HG02852 (cell line): ENCODE data around the gene MAP7D2.
A peak's percentile ranks its signal among the peaks of the same experiment; 100 is the strongest.

Experiments used
- ATAC-seq: cut with Tn5 transposase; IDR thresholded peaks from one replicate; pipeline ENCODE4 v1.9.1; 2021; ENCODE audit warnings: mild to moderate bottlenecking, moderate library complexity; ENCODE audit not compliant: unreplicated experiment

Gene MAP7D2

DNA sequence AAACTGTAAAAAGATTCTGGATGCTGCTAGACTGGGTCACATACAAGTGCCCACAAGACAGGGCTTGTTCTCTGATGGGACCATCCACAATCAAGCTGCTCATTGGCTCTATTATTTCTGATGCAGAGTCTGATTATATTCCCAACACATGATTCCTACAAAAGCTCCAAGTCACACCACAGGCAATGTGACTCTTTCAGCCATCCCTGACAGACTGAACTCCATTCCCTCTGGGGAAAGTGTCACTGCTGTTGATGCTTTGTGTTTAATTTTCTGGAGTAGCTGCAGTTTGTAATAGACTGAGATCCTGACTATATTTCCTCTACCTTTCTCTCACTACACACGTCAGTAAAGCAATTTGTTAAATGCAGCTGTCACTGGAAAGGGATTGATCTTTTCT lies 70.5 kb downstream of the MAP7D2 start:
- no peak for ATAC-seq

DNA sequence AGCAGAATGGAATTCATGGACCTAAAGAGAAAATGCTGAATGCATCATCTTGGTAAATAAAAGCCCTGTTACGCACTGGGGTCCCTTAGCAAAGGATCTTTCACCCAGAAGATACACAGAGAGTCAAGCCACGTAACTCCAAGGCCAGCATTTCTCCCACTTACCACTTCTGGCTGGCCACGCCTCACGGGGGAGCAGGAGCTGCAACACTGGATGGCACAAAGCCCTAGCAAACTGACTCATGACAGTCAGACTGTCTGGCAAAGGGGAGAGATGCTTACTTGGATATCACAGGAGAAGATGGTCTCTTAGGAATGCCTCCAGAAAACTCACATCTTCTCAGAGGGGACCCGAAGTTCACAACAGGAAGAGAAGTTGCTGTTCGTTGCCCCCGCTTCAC lies 74.5 kb downstream of the MAP7D2 start:
- ATAC-seq, result no peak

DNA sequence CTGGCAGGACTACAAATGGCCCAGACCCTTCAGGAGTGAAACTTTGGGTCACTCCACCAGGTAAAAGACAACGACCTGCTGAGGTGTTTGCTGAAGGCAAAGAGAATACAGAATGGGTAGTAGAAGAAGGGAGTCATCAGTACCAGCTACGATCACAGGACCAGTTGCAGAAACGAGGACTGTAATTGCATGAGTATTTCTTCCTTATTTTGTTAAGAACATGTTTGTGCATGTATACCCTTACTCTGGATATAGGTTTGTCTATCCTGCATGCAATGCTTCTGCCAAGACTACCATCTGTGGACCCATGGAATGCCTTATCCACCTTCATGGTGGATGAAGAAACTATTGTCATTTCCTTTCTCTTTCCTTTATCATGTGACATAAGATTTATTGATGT lies 77.7 kb downstream of the MAP7D2 start:
- no peak for ATAC-seq

DNA sequence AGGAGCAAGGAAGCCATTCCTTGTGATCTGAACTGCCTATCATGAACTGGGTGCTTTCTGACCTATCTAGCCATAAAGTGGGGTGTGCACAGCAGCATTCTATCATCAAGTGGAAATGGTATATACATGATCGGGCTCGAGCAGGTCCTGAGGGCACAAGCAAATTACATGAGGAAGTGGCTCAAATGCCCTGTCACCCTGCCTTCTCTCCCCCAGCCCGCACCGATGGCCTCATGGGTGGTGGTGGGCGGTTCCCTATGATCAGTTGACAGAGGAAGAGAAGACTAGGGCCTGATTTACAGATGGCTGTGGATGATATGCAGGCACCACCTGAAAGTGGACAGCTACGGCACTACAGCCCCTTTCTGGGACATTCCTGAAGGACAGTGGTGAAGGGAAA lies 79.5 kb downstream of the MAP7D2 start:
- ATAC-seq, result no peak

DNA sequence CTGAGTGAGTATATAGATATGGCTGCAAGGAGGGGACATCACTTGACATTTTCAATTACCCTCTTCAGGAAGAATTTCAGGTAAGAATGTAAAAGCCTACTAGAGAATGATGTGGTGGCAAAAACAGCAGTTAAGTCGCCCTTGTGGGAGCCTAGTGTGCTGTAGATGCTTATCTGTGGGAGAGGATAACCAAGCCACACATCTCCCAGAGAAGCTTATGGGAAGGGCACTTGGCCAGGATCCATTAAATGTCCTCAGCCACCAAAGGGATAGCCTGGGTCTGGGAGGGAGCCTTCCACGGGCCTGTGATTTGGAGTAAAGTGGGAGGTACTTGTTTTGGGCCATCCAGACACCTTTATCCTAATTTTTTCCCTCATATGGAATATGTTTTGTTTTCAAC lies 84.5 kb downstream of the MAP7D2 start:
- ATAC-seq, result no peak

DNA sequence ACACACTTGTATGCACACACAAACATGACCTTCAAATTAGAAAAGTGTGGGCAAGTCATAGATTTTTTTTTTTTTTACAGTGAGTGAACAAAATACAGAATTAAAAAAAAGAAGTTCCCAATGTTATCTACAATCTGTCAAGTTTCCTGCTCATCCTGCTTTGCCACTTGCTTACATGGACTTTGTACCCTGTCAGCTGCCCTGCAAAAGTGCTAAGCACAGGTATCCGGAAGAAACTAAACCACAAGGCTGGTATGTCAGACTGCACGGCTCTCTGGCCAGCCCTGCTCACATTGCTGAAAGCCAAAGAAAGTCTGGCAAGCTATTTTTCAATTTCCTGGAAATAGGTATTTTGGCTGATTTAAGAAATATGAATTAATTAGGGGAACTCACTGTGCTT lies 87.0 kb downstream of the MAP7D2 start:
- no peak for ATAC-seq

DNA sequence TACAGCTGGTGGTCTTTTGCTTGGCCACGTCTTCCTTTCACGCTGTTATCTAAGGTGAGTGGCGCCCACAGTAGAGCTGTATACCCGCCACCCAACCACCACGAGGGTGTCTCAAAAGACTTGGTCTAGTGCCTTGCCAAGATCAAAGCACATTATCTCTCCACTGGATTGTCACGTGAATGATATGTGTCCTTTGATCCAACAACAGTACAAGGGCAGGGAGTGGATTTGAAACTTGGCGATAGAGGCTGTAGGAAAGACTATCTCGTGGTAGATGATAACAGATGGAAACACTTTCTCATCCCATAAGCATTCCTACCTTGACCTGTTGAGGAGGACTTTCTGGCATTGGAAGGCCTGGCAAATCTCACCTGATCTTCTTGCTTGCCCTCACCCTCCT lies 88.1 kb downstream of the MAP7D2 start:
- no peak for ATAC-seq

DNA sequence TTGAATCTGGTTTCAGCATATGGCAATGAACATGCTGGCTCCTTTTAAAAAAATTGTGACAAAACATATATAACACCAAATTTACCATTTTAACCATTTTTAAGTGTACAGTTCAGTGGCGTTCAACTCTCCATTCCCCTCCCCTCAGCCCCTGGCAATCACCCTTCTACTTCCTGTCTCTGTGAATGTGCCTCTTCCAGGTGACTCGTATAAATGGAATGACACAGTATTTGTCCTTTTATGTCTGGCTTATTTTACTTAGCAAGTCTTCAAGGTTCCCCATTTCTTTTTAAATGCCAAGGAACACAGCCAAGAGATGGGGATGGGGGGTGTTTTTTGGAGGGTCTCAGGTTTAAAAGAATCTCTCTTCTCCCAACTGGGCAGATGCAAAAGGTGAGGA lies 90.4 kb downstream of the MAP7D2 start:
- ATAC-seq, result no peak

DNA sequence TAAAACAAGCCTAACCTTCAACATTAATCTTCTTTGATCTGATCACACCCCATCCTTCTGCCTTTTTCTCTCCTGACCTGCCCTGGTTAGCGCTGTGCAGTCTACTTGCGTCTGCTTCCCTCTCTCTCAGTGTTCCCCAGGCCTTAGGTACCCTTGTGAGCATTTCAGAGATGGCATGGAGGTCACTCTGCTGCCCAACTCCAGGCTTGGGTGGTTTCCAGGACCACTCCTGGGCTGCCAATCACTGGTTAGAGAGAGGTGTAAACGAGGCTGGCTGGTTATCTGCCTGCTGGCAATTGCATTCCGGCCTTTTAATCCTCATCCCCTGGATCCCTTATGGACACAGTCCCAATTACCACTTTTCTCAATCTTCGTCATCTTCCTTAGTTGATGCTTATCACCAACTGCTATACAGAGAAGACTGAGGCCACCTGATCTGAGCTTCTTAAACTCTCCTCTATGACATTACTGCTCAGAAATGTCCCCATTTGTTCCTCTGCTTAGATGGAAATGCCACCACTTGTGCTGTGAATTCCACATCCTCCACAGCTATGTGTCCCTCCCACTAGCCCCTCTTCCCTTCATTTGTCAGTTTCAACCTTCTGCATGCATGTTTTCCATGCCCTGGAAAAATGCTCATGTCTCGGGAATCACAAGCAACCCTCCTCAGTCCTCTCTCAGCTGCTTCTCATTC lies 96.9 kb downstream of the MAP7D2 start:
- ATAC-seq, result no peak

DNA sequence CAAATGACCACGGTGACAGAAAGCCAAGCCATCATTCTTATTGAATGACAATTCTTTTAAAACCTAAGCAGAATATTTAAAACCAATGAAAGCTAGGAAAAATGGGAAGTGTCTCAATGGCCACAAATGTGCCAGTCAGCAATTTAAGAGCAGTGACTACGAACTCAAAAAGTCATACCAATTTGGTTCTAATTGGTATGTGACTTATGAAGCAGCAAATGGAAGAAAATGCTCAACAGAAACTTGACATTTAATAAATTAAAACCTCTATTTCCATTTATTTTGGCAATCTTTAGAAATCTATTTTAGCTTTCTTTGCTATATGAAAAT lies 100.1 kb downstream of the MAP7D2 start:
- ATAC-seq, result no peak

DNA sequence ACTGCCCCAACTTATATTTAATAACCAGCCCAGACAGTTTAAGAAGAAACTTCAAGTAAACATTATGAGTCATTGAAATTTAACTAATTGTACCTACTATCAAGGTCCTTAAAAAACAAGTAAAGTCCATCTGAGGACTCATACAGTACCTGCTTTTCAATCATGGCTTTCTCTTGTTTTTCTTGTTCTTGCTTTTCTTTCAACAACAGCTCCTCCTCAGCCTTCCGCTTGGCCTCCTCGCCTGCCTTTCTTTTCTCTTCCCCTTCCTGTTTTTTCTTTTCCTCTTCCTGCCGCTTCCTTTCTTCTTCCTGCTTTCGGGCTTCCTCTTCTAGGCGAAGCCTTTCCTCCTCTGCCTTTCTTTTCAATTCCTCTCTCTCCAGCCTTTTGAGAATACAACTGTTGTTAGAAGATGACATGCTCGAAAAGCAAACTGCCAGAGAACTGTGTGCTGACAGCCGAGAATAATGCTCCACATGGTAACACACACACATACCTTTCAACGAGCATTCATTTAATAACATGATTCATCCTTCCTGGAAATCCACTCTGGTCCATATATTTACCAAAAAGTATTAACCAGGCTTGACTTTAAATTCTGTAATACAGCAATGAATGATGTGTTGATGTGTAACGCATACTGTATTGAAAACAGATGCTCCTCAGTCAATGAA lies 100.6 kb downstream of the MAP7D2 start:
- no peak for ATAC-seq

DNA sequence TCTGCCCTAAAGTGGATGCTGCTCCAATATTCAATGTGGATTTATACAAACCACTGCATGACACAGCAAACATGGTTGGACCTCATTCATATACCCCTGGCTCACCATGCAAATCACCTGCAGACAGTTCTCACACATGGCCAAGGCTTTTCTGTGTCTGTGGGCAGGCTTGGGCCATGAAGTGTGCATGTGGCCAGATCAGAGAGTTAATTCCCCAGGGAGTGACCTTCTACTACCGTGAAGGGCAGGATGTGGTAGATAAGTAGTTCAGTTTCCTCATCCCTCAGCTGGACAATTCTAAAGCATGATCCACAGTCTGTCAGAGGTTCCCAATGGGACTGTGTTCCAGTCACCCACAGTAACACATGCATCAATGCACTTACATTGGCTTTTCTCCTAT lies 101.3 kb downstream of the MAP7D2 start:
- no peak for ATAC-seq

DNA sequence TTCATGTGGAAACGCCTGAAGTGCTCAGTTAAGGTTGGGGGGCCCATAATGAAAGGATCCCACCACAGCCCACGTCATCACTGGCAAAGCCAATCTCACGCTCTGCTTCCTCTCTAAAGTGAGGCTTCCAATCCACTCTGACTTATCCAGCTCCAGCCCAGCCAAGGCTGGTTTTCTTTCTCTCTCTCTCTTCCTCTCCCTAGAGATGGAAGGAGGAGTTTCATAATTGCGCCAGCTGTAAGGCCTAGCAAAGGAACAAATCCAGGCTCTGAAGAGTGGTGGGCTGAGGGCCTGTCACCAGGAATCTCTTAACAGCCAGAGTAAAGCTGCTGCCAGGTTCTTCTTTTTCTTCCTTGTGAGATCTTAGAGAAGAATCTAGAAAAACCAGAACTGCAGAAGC lies 105.1 kb downstream of the MAP7D2 start:
- ATAC-seq, result no peak

DNA sequence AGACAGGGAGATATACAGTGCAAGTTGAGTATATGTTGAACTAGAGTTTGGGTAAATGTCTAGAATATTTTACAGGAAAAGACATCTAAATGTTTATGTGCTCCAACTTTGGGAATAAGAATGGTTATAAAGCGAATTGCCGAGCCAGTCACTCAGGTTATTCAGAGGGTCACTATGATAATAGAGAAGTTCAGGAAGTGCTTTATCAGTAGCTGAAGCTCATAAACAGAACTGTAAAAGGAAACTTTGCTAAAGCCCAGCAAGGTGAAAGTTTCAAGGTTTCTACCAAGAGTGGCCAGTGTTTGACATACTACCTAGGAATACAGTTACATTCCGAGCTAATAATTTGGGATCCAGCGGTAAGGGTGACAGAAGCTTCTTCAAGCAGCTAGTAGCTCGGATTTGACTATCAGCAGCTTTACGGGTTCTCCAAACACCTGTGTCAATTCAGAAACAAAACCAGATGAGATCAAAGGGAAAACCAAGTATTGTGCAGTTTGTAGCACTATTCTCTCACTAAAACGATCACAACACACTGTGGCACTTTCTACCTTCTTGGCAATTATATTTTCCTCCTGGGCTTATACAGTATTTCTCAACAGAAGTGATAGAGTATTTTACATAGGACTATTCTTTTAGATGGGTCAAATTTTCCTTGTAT lies 108.6 kb downstream of the MAP7D2 start:
- ATAC-seq, result no peak

DNA sequence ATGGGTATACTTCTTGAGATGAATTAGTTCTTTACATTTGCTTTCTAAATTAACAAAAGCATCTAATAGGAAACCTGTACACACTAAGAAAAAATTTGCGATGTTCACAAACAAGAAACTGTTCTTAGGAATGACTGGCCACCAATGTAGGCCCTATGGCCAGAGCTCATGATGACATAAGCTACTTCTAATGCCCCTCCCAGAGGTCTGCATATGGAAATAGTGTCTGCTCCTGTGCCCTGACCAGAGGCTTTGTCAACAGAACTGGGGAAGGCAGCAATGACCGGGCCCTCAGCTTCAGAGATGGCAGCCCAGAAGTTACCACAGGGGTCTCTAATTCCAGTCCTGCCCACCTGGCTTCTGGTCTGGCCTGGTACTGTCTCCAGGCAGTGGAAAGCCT lies 110.8 kb downstream of the MAP7D2 start:
- ATAC-seq, result no peak

DNA sequence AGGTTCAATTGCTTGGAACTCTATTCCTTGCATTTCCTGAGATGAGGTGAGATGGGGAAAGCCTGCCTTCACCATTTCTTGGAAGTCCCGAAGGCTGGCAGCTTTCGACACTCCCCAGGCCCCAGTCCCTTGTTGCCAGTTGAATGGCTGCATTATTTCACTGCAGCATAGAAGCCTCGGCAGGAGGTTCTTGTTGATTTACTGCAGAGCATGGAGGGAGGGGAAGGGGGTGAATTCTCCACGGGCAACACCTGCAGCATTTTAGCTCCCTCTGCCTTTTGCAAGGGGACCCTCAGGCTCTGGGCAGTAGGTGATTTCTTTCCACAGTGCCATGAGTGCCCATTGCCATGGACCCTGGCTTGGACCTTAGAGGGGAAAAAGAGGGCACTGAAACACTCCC lies 115.1 kb downstream of the MAP7D2 start:
- ATAC-seq, result no peak

DNA sequence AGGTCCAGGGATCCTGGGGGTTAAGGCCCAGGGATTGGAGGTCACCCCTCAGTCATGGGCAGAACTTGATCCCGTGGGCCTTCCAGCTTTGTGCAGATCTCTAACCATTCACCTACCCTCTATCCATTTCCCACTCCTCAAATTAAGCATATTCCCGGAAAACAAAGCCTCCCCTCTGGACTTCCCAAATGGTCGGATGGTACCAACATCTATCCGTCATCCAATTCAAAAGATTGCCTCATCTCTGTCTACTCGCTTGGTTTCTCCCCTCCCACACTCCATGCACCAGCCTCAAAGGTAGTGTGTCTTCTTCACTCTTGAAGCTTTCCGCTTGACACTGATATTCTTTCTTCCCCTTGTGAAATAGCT lies 125.4 kb downstream of the MAP7D2 start:
- ATAC-seq, result no peak

DNA sequence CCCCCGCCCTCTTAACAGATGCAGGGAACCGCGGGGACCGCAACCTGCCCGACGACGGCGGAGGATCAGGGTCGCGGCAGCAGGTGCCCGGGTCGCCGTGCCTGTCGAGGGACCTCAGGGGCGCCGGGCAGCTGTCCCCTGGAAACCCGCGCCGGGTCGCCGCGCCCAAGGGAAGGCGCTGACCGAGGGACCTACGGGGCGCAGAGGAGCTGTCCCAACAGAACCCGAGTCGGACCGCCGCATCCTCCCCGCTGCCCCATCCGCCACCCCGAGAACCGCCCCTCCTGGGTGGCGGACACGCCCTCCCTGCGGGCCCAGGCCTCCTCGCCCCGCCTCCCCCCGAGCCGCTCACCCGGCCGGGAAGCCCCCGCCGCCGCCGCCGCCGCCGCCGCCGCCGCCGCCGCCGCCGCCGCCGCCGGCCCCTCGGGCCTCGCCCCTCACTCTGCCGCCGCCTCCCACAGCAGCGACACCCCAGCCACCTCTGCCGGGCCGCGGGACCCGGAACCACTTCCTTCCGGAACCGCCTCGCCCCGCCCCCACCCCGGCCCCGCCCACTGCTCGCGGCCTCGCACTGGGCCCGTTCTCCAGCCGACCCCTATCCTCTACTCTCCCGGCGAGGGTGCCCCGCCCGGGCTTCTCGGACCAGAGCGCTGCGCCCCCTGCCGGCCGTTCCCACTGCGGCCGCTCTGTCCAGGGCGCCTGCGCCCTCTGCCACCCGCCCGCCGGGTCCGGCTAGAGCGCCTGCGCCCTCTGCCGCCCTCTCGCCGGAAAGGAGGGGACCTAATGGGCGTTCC lies 126.0 kb downstream of the MAP7D2 start, which contains the start of gene BCLAF3:
Gene BCLAF3 (minus strand): TSS at position 506 of the 794 bp plus-strand sequence. CDS start 20,797 bp downstream, outside the sequence.
- ATAC-seq, result peak; percentile 87

DNA sequence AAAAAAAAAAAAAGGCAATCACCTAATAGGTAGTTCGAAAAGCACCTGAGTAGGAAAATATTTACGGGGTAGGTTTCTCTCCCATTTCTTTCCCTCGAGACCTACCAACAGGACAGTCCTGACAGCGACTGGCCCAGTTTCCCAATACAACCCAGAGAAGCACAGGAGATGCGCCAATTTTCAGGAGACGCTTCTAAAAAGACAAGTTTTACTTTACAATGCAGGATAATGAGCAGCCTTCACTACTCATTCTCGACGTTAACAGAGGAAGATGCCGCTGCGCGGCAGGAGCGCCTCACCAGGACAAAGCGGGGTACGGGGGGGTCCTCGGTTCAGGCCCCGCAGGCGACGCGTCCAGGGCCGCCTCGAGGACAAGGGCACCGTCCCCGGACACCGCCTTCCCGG lies 126.6 kb downstream of the MAP7D2 start:
- peak; percentile 24 for ATAC-seq

DNA sequence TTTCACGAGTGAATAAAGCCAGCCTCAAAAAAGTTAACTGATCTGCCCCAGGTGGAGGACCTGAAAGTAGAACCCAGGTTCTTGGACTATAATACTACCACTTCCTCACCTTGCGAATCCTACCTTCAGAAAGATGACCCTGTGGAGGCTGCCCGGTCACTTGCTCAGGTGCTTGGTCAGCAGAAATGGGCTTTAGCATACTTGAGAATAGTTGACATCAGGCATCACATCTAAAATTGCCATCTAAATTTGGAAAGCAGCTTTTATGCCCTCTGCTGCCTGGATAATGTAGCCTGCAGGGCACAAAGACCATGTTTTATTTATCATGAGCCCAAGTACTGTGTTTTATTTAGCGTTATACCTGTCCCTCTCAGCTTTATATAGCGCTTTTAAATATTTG lies 128.9 kb downstream of the MAP7D2 start:
- no peak for ATAC-seq

DNA sequence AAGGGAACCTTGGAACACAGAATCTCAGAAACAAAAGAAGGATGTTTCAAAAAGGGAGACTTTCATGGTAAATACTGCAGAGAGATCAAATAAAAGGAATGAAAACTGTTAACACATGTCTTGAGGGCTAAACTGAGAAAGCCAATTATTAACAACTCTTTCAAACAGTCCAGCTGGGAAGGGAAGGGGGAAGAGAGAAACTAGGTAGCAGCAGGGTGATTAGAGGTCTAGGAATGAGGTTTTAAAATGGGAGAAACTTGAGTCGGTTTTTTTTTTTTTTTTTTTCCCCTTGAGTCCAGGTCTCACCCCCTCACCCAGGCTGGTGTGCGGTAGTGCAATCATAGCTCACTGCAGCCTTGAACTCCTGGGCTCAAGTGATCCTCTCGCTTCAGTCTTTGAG lies 130.2 kb downstream of the MAP7D2 start:
- ATAC-seq, result no peak

DNA sequence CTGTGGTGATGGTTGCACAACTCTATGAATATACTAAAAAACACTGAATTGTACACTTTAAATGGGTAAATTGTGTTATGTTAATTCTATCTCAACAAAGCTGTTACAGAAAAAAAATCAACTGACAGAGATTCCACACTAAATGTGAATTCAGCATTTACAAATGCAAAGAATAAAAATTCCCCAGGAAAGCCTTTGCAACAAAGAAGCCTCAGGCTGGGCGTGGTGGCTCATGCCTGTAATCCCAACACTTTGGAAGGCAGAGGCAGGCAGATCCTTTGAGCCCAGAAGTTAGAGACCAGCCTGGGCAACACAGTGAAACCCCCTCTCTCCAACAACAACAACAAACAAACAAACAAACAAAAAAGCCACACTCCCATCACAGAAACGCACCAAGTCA lies 134.8 kb downstream of the MAP7D2 start:
- ATAC-seq, result no peak
